Heart left ventricle (tissue), 16 donors: ENCODE results near the gene PRKACA. TPM values are rescaled to one million over a fixed set of nuclear protein-coding genes. Genes with fewer than 3 reads are reported as not detected.
"Not testable (repeated sequence)": the region's sequence is repeated elsewhere in the genome, so short reads cannot be mapped to it uniquely, and the experiment has no call there.

Source experiments
- ATAC-seq, 4 donors: fragments of 200-7000 bp; cut with Tn5 transposase; one replicate each; pipeline ENCODE4 v1.9.1; 2020 to 2022; ENCODE audit warnings: moderate library complexity in 4 of 4, mild to moderate bottlenecking in 3 of 4, moderate number of reproducible peaks in 1 of 4
- DNase-seq, 5 donors: peaks; one replicate each; pipeline ENCODE4 v3.0.0-alpha.2; 2020
- H3K27ac ChIP-seq, 12 donors: fragments of 200-600 bp; sonication (generic) in 4 of 12; one replicate each; pipeline versions ENCODE4 v1.5.0 to v1.8.0; 2016 to 2022; ENCODE audit warnings: mild to moderate bottlenecking in 2 of 12
- H3K27me3 ChIP-seq, 9 donors: fragments of 200-600 bp; sonication (generic) in 2 of 9; one replicate each; pipeline versions ENCODE4 v1.5.1 to v1.8.0; 2016 to 2022; ENCODE audit warnings: mild to moderate bottlenecking in 3 of 9
- H3K36me3 ChIP-seq, 9 donors: fragments of 200-600 bp; sonication (generic) in 2 of 9; one replicate each; pipeline versions ENCODE4 v1.5.0 to v1.8.0; 2018 to 2022; ENCODE audit warnings: mild to moderate bottlenecking in 2 of 9
- H3K4me1 ChIP-seq, 12 donors: fragments of 200-600 bp; sonication (generic) in 4 of 12; one replicate each; pipeline versions ENCODE4 v1.5.0 to v1.8.0; 2016 to 2022; ENCODE audit warnings: mild to moderate bottlenecking in 3 of 12
- H3K4me3 ChIP-seq, 12 donors: fragments of 200-600 bp; sonication (generic) in 4 of 12; one replicate each; pipeline versions ENCODE4 v1.5.0 to v1.8.0; 2017 to 2022; ENCODE audit warnings: mild to moderate bottlenecking in 9 of 12, moderate library complexity in 4 of 12
- H3K9me3 ChIP-seq, 12 donors: fragments of 200-600 bp; sonication (generic) in 4 of 12; one replicate each; pipeline versions ENCODE4 v1.5.0 to v1.8.0; 2016 to 2022; ENCODE audit warnings: mild to moderate bottlenecking in 1 of 12
- CTCF ChIP-seq, 12 donors: fragments of 200-600 bp; sonication (generic) in 4 of 12; IDR thresholded peaks; one replicate each; pipeline versions ENCODE4 v1.5.0 to v1.8.0; 2018 to 2022; ENCODE audit warnings: antibody characterized with exemption in 12 of 12, mild to moderate bottlenecking in 5 of 12
- WGBS, 4 donors: extraction: QIAGEN DNeasy Blood & Tissue Kit in 2 of 4; methylation state at CpG; one replicate each; pipeline versions ENCODE4 v1.1.5 to v1.1.7; 2013 to 2018; 5-methylcytosine and 5-hydroxymethylcytosine counted together
- intact Hi-C, 10 donors: fragments of 100-400 bp; cut with DNase I; formaldehyde crosslinking; loops; one replicate each; pipeline versions ENCODE4 v1.11.1 to v1.14.2; 2022
- polyA plus RNA-seq, 2 donors: library from polyadenylated mRNA; stranded (reverse); fragments of 200-250 nt; gene quantifications; one replicate each; pipeline ENCODE4 v1.2.3, GENCODE V29; 2013
- total RNA-seq, 9 donors: library from RNA; depleted of rRNA in 2 of 9; stranded (reverse); fragments of >200 nt in 2 of 9; fragmentation: NEBNext Ultra II Directional in 3 of 9; extraction: Animal tissue kit (Norgen Biotek cat#: 25700) in 3 of 9; gene quantifications; one replicate each; pipeline versions ENCODE4 v1.1.0 to v1.2.4, GENCODE V29; 2016 to 2023
- donor health status: ischemic (EF 13 %, LVEDD 7.1; RV severe dilation, severe dysfunction).
- donor health status: healthy with polysubstance abuse.
- donor health status: DM: no; HTN: yes; CAD: no.
- donor health status: DM: no; HTN: no; CAD: no.
- donor health status: ischemic (EF 25% LVEDD 6.9; RV normal size, moderate dysfunction).
- donor health status: ischemic (EF 25% LVEDD 5.7; RV mildly dilated, moderate dysfunction).
- donor health status: healthy.
- donor health status: DM: yes; HTN: yes; CAD: no.
- donor health status: ischemic (EF 35%, LVEDD 5.7; RV mildly dilated, moderate dysfunction).
- donor health status: nonischemic (EF 11% LVEDD 7.7; RV severe dilation, severe dysfunction).
- donor health status: DM: yes; HTN: yes; CAD: no.
- donor health status: PGD.
- donor health status: ischemic (EF 29% LVEDD 5.4; RV normal size, mild dysfunction).
- donor health status: nonischemic (EF 23%, LVEDD 6.1; RV moderate dilation, normal function).

PRKACA gene
- total and polyA plus RNA-seq, 11 donors: 216 to 554 (median 454) TPM

DNA sequence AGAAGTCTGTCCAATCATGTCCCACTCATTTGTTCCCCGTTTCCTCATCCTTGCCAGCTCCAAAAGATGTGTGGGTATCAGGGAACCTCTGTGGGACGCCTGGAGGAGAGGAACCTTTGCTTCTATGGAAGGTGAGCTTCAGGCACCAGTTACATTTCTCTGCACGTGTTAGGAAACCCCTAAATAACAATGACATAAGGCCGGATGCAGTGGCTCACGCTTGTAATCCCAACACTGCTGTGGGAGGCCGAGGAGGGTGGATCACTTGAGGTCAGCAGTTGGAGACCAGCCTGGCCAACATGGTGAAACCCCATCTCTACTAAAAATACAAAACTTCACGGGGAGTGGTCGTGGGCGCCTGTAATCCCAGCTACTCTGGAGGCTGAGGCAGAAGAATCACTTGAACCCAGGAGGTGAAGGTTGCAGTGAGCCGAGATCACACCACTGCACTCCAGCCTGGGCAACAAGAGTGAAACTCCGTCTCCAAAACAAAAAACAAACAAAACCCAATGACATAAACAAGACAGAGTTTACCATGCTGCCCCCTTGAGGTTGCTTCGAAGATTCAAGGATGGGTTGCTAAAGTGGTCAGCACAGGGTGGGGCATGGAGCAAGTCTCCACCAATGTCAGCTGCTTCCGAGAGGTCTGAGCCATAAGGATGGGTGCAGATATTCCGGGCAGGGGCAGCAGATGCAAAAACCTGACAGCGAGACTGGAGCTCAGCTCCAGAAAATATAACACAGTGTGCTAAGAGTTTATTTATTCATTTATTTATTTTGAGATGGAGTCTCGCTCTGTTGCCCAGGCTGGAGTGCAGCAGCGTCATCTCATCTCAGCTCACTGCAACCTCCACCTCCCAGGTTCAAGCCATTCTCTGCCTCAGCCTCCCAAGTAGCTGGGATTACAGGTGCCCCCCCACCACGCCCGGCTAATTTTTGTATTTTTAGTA lies 74.6 kb downstream of the PRKACA start:
- intact Hi-C loops: loop anchor here in 6 of 10 donors (1.0 to 10.0 kb wide), 4 partner anchors 158 to 448 kb away; no protein-coding TSS in a partner anchor
- 50 to 53% (median 51%) methylated on average over 19 of the region's 19 CpGs for WGBS, 4 donors

More for the DNA sequence above, 74.6 kb downstream of the PRKACA start:
- ATAC-seq: peak; percentile 61 to 89 (median 84)
- H3K36me3 ChIP-seq: peaks cover 0 to 51% (median 0%) of the 10 kb centered on the region in 9 donors
- H3K27me3 ChIP-seq, H3K4me3 ChIP-seq, H3K9me3 ChIP-seq: not testable (repeated sequence)
- peak overlapping the region in 9 of 12 donors; percentile 2 to 63 (median 39) for H3K27ac ChIP-seq
- H3K4me1 ChIP-seq: peaks cover 0 to 11% (median 7%) of the 10 kb centered on the region in 12 donors
- peak in 3 of 5 donors; percentile 37 to 53 (median 53) for DNase-seq
- TF ChIP-seq CTCF (IDR thresholded peaks at IDR 0.05): peak; percentile 47 to 72 (median 58)

Other genes with a start within 250 kb of the PRKACA start
- gene NANOS3, start 240.6 kb downstream of the PRKACA start, total RNA-seq: 1 to 10 TPM in 3 of 9 donors, under 1 TPM in 1, not detected in 5; 0.83 to 1.3 (median 1.1) TPM
- gene NANOS3, start 240.6 kb downstream of the PRKACA start, polyA plus RNA-seq: 1 to 10 TPM in 1 of 2 donors, under 1 TPM in 1; 0.36 to 1.7 TPM
- gene BRME1, start 211.6 kb downstream of the PRKACA start, total RNA-seq: 1 to 10 TPM in 1 of 9 donors, under 1 TPM in 6, not detected in 2; 0.23 to 1.2 (median 0.70) TPM
- gene BRME1, start 211.6 kb downstream of the PRKACA start, polyA plus RNA-seq: 1 to 10 TPM in 1 of 2 donors, under 1 TPM in 1; 0.46 to 1.2 TPM
- gene CC2D1A, start 211.6 kb downstream of the PRKACA start, total RNA-seq: 10 to 100 TPM; 14.4 to 36.3 (median 19.2) TPM
- gene CC2D1A, start 211.6 kb downstream of the PRKACA start, polyA plus RNA-seq: 10 to 100 TPM; 19.5 to 29.2 TPM
- 1 to 10 TPM in 5 of 9 donors, under 1 TPM in 3, not detected in 1; 0.36 to 6.3 (median 1.5) TPM for gene PODNL1, start 179.3 kb downstream of the PRKACA start, total RNA-seq
- 1 to 10 TPM; 1.6 to 1.7 TPM for gene PODNL1, start 179.3 kb downstream of the PRKACA start, polyA plus RNA-seq
- gene DCAF15, start 165.3 kb downstream of the PRKACA start, total RNA-seq: 10 to 100 TPM in 8 of 9 donors, 1 to 10 TPM in 1; 8.4 to 21.4 (median 17.6) TPM
- gene DCAF15, start 165.3 kb downstream of the PRKACA start, polyA plus RNA-seq: 10 to 100 TPM; 24.3 to 25.8 TPM
- gene RFX1, start 111.4 kb downstream of the PRKACA start, total RNA-seq: 10 to 100 TPM in 5 of 9 donors, 1 to 10 TPM in 4; 6.0 to 15.4 (median 11.6) TPM
- 1 to 10 TPM; 4.0 to 6.2 TPM for gene RFX1, start 111.4 kb downstream of the PRKACA start, polyA plus RNA-seq
- not detected for gene RLN3, start 89.6 kb downstream of the PRKACA start, total RNA-seq
- not detected for gene RLN3, start 89.6 kb downstream of the PRKACA start, polyA plus RNA-seq
- 1 to 10 TPM; 2.4 to 8.2 (median 4.2) TPM for gene IL27RA, start 86.0 kb downstream of the PRKACA start, total RNA-seq
- 1 to 10 TPM; 3.2 to 5.1 TPM for gene IL27RA, start 86.0 kb downstream of the PRKACA start, polyA plus RNA-seq
- gene PALM3, start 55.7 kb downstream of the PRKACA start, total RNA-seq: under 1 TPM in 3 of 9 donors, not detected in 6; 0.14 to 0.60 (median 0.32) TPM
- under 1 TPM; 0.06 to 0.30 TPM for gene PALM3, start 55.7 kb downstream of the PRKACA start, polyA plus RNA-seq
- 10 to 100 TPM in 1 of 9 donors, 1 to 10 TPM in 8; 3.5 to 28.7 (median 5.7) TPM for gene MISP3, start 45.0 kb downstream of the PRKACA start, total RNA-seq
- gene MISP3, start 45.0 kb downstream of the PRKACA start, polyA plus RNA-seq: 10 to 100 TPM in 1 of 2 donors, 1 to 10 TPM in 1; 5.7 to 10.0 TPM
- gene C19orf67, start 32.0 kb downstream of the PRKACA start, total RNA-seq: not detected
- not detected for gene C19orf67, start 32.0 kb downstream of the PRKACA start, polyA plus RNA-seq
- gene SAMD1, start 27.0 kb downstream of the PRKACA start, total RNA-seq: 10 to 100 TPM; 30.5 to 55.5 (median 38.3) TPM
- gene SAMD1, start 27.0 kb downstream of the PRKACA start, polyA plus RNA-seq: 10 to 100 TPM; 26.7 to 62.6 TPM
- gene ASF1B, start 18.8 kb upstream of the PRKACA start, total RNA-seq: 1 to 10 TPM in 4 of 9 donors, under 1 TPM in 5; 0.42 to 7.0 (median 0.91) TPM
- 1 to 10 TPM in 1 of 2 donors, under 1 TPM in 1; 0.19 to 1.0 TPM for gene ASF1B, start 18.8 kb upstream of the PRKACA start, polyA plus RNA-seq
- 10 to 100 TPM; 10.1 to 29.4 (median 14.4) TPM for gene ADGRL1, start 88.4 kb upstream of the PRKACA start, total RNA-seq
- 10 to 100 TPM; 11.5 to 12.8 TPM for gene ADGRL1, start 88.4 kb upstream of the PRKACA start, polyA plus RNA-seq